ENCODE data around the gene DYRK1B. TPM values are rescaled to one million over a fixed set of nuclear protein-coding genes. Genes with fewer than 3 reads are reported as not detected.

DYRK1B gene
- total and polyA plus RNA-seq, 2 experiments from 2014 or later, result 6.5 to 8.6 TPM

DNA sequence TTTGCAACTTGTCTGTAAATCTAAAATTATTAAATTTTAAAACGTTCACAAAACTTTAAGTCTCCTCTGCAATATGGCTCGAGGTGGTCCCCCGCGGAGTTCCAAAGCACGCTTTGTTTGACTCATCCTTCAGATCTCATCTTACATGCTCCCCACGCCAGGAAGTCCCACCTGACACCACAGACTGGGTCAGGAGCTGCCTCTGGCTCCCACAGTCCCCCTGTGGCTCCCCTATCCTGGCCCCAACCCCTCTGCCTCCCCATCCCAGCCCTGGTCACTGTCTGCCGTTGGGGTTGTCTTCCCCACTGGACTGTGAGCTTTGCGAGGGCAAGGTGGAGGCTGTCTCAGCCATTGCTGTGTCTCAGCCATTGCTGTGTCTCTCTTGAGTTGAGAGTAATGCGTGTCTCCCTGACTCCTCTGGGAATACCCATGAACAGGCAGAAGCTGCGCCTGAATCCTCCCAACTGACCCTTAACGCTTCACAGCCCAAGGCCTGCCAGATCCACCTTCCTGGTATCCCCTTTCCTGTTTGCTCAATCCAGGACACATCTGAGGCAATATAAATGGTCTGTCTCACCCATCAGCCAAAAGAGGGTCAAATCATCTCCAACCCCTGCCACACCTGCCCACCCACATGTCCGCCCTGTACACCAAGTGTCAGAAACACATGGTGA is 15.9 kb downstream of the DYRK1B start:
- Histone ChIP-seq H2AFZ (no peak overlapping the region), H3K4me3 (no peak overlapping the region), H3K27ac (ENCODE audit: low read depth) (no peak overlapping the region), H3K79me2 (replicated peaks; ENCODE audit: insufficient read depth) (no peaks in the 10 kb centered on the region; the same call in 1 of the 2 replicates), H3K27me3 (ENCODE audit: insufficient read depth) (no peaks in the 10 kb centered on the region), H3K9me2 (ENCODE audit: insufficient read depth) (no peaks in the 10 kb centered on the region), H3K4me1 (ENCODE audit: insufficient read depth) (no peaks in the 10 kb centered on the region), H3K36me3 (ENCODE audit: insufficient read depth) (no peaks in the 10 kb centered on the region), H3F3A (replicated peaks; ENCODE audit: low read depth) (no peaks in the 10 kb centered on the region), H4K20me1 (replicated peaks; ENCODE audit: insufficient read depth) (no peaks in the 10 kb centered on the region; the same call in none of the 2 replicates), H3K4me2 (no peak overlapping the region)
- ATAC-seq (no peak), DNase-seq (ENCODE audit: low spot score) (no peak)
- no peaks in the 10 kb centered on the region for H3K4me1 Mint-ChIP-seq
- H3K4me3 Mint-ChIP-seq, result no peak overlapping the region
- TF ChIP-seq EZH2phosphoT487 (IDR thresholded peaks at IDR 0.05; ENCODE audit: unreplicated experiment), result no peak
- no peaks in the 10 kb centered on the region for H3K9me3 Mint-ChIP-seq
- H3K27me3 Mint-ChIP-seq (ENCODE audit: insufficient read depth, low read depth, poor library complexity), result no peaks in the 10 kb centered on the region
- H3K36me3 Mint-ChIP-seq (ENCODE audit: low read depth), result no peaks in the 10 kb centered on the region; the same call in 2 of the 3 replicates
- no peak overlapping the region for H3K27ac Mint-ChIP-seq

DNA sequence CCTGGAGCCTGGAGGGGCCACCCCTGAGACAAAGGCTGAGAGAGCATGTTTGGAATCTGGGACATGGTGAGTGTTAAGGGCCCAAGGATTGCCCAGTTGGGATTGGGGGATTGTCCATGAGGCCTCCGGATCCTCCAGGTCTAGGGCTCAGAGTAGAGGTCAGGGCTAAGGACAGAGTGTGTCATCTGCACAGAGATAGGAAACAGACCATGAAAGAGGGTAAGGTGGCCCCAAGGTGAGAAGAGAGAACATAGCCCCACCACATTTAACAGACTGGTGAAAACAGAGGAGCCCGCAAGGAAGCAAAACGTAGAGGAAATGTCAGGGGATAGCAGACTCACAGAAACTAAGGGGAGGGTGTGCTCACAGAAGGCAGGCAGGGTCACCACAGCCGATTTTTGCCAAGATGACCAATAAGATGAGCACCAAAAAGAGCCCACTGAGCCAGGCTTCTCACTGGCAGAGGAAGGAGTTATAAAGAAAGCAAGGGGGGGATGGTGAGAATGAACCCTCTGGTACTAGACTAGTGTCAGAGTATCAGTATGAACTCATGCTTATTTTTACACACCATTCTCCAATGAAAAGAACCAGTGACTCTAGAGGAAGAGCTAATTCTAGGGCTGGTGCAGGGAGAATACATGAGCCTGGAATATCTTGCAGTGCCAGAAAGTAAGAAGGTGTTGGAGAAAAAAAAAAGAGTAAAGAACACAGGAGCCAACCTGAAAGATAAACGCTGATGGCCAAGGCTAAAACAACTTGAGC is 17.5 kb downstream of the DYRK1B start:
- Mint-ChIP-seq H3K27me3 (ENCODE audit: insufficient read depth, low read depth, poor library complexity) (peaks cover 4% of the 10 kb centered on the region), H3K27ac (no peak overlapping the region)
- no peaks in the 10 kb centered on the region for H3K27me3 ChIP-seq (ENCODE audit: insufficient read depth)
- TF ChIP-seq NANOG (IDR thresholded peaks at IDR 0.05; ENCODE audit: borderline replicate concordance), result no peak
- TF ChIP-seq STAT1 (IDR thresholded peaks at IDR 0.05; ENCODE audit: unreplicated experiment), result no peak
- TF ChIP-seq, protein P1, sequence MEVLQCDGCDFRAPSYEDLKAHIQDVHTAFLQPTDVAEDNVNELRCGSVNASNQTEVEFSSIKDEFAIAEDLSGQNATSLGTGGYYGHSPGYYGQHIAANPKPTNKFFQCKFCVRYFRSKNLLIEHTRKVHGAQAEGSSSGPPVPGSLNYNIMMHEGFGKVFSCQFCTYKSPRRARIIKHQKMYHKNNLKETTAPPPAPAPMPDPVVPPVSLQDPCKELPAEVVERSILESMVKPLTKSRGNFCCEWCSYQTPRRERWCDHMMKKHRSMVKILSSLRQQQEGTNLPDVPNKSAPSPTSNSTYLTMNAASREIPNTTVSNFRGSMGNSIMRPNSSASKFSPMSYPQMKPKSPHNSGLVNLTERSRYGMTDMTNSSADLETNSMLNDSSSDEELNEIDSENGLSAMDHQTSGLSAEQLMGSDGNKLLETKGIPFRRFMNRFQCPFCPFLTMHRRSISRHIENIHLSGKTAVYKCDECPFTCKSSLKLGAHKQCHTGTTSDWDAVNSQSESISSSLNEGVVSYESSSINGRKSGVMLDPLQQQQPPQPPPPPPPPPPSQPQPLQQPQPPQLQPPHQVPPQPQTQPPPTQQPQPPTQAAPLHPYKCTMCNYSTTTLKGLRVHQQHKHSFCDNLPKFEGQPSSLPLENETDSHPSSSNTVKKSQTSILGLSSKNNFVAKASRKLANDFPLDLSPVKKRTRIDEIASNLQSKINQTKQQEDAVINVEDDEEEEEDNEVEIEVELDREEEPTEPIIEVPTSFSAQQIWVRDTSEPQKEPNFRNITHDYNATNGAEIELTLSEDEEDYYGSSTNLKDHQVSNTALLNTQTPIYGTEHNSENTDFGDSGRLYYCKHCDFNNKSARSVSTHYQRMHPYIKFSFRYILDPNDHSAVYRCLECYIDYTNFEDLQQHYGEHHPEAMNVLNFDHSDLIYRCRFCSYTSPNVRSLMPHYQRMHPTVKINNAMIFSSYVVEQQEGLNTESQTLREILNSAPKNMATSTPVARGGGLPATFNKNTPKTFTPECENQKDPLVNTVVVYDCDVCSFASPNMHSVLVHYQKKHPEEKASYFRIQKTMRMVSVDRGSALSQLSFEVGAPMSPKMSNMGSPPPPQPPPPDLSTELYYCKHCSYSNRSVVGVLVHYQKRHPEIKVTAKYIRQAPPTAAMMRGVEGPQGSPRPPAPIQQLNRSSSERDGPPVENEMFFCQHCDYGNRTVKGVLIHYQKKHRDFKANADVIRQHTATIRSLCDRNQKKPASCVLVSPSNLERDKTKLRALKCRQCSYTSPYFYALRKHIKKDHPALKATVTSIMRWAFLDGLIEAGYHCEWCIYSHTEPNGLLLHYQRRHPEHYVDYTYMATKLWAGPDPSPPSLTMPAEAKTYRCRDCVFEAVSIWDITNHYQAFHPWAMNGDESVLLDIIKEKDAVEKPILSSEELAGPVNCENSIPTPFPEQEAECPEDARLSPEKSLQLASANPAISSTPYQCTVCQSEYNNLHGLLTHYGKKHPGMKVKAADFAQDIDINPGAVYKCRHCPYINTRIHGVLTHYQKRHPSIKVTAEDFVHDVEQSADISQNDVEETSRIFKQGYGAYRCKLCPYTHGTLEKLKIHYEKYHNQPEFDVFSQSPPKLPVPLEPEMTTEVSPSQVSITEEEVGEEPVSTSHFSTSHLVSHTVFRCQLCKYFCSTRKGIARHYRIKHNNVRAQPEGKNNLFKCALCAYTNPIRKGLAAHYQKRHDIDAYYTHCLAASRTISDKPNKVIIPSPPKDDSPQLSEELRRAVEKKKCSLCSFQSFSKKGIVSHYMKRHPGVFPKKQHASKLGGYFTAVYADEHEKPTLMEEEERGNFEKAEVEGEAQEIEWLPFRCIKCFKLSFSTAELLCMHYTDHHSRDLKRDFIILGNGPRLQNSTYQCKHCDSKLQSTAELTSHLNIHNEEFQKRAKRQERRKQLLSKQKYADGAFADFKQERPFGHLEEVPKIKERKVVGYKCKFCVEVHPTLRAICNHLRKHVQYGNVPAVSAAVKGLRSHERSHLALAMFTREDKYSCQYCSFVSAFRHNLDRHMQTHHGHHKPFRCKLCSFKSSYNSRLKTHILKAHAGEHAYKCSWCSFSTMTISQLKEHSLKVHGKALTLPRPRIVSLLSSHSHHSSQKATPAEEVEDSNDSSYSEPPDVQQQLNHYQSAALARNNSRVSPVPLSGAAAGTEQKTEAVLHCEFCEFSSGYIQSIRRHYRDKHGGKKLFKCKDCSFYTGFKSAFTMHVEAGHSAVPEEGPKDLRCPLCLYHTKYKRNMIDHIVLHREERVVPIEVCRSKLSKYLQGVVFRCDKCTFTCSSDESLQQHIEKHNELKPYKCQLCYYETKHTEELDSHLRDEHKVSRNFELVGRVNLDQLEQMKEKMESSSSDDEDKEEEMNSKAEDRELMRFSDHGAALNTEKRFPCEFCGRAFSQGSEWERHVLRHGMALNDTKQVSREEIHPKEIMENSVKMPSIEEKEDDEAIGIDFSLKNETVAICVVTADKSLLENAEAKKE (CRISPR knock-in tag; IDR thresholded peaks at IDR 0.05), result no peak
- TF ChIP-seq, protein P2, sequence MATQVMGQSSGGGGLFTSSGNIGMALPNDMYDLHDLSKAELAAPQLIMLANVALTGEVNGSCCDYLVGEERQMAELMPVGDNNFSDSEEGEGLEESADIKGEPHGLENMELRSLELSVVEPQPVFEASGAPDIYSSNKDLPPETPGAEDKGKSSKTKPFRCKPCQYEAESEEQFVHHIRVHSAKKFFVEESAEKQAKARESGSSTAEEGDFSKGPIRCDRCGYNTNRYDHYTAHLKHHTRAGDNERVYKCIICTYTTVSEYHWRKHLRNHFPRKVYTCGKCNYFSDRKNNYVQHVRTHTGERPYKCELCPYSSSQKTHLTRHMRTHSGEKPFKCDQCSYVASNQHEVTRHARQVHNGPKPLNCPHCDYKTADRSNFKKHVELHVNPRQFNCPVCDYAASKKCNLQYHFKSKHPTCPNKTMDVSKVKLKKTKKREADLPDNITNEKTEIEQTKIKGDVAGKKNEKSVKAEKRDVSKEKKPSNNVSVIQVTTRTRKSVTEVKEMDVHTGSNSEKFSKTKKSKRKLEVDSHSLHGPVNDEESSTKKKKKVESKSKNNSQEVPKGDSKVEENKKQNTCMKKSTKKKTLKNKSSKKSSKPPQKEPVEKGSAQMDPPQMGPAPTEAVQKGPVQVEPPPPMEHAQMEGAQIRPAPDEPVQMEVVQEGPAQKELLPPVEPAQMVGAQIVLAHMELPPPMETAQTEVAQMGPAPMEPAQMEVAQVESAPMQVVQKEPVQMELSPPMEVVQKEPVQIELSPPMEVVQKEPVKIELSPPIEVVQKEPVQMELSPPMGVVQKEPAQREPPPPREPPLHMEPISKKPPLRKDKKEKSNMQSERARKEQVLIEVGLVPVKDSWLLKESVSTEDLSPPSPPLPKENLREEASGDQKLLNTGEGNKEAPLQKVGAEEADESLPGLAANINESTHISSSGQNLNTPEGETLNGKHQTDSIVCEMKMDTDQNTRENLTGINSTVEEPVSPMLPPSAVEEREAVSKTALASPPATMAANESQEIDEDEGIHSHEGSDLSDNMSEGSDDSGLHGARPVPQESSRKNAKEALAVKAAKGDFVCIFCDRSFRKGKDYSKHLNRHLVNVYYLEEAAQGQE (IDR thresholded peaks at IDR 0.05; ENCODE audit: unreplicated experiment), result no peak
- TF ChIP-seq EZH2 (IDR thresholded peaks at IDR 0.05; ENCODE audit: low read depth, unreplicated experiment), result no peak
- TF ChIP-seq, protein P3, sequence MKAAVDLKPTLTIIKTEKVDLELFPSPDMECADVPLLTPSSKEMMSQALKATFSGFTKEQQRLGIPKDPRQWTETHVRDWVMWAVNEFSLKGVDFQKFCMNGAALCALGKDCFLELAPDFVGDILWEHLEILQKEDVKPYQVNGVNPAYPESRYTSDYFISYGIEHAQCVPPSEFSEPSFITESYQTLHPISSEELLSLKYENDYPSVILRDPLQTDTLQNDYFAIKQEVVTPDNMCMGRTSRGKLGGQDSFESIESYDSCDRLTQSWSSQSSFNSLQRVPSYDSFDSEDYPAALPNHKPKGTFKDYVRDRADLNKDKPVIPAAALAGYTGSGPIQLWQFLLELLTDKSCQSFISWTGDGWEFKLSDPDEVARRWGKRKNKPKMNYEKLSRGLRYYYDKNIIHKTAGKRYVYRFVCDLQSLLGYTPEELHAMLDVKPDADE (IDR thresholded peaks at IDR 0.05), result no peak
- TF ChIP-seq ZNF331 (CRISPR knock-in tag; IDR thresholded peaks at IDR 0.05; ENCODE audit: low read depth), result no peak

More for the DNA sequence above, 17.5 kb downstream of the DYRK1B start:
- no peaks in the 10 kb centered on the region for H3K9me2 ChIP-seq (ENCODE audit: insufficient read depth)
- Mint-ChIP-seq H3K4me1 (no peaks in the 10 kb centered on the region), H3K4me3 (no peak overlapping the region), H3K9me3 (no peaks in the 10 kb centered on the region), H3K36me3 (ENCODE audit: low read depth) (no peaks in the 10 kb centered on the region; the same call in 1 of the 3 replicates)
- no peaks in the 10 kb centered on the region for H3F3A ChIP-seq (replicated peaks; ENCODE audit: low read depth)
- no peaks in the 10 kb centered on the region for H3K79me2 ChIP-seq (replicated peaks; ENCODE audit: insufficient read depth)
- no peaks in the 10 kb centered on the region for H3K36me3 ChIP-seq (ENCODE audit: insufficient read depth)
- H2AFZ ChIP-seq, result no peak overlapping the region
- no peak overlapping the region for H3K4me3 ChIP-seq
- no peaks in the 10 kb centered on the region for H3K4me1 ChIP-seq (ENCODE audit: insufficient read depth)
- no peaks in the 10 kb centered on the region; the same call in 1 of the 2 replicates for H4K20me1 ChIP-seq (replicated peaks; ENCODE audit: insufficient read depth)
- ATAC-seq (no peak), DNase-seq (ENCODE audit: low spot score) (no peak)
- H3K27ac ChIP-seq (ENCODE audit: low read depth), result no peak overlapping the region
- H3K4me2 ChIP-seq, result no peak overlapping the region

Data from GM23338 (cell line).